Nephron progenitor cell (in vitro differentiated cells): ENCODE measurements around the gene SLC44A3.
A peak's percentile ranks its signal among the peaks of the same experiment; 100 is the strongest.

Source experiments
- DNase-seq: peaks from one replicate; pipeline ENCODE4 v3.0.0; 2021
- H3K27ac Mint-ChIP-seq: 2 replicates; pipeline ENCODE4 v1.8.0; 2021; ENCODE audit warnings: mild to moderate bottlenecking, moderate library complexity, mixed read lengths
- H3K27me3 Mint-ChIP-seq: 2 replicates; pipeline ENCODE4 v1.8.0; 2021; ENCODE audit warnings: mild to moderate bottlenecking, low read depth, mixed read lengths; ENCODE audit not compliant: poor library complexity
- H3K36me3 Mint-ChIP-seq: 2 replicates; pipeline ENCODE4 v1.8.0; 2021; ENCODE audit warnings: low read depth, mixed read lengths
- H3K4me1 Mint-ChIP-seq: 2 replicates; pipeline ENCODE4 v1.8.0; 2021; ENCODE audit warnings: mixed read lengths
- H3K4me3 Mint-ChIP-seq: 2 replicates; pipeline ENCODE4 v1.8.0; 2021; ENCODE audit warnings: mild to moderate bottlenecking, moderate library complexity, mixed read lengths
- H3K9me3 Mint-ChIP-seq: 2 replicates; pipeline ENCODE4 v1.8.0; 2021; ENCODE audit warnings: mild to moderate bottlenecking, moderate library complexity, mixed read lengths
- CTCF ChIP-seq: fragments of 200-600 bp; sonication (generic); IDR thresholded peaks from 2 replicates; pipeline ENCODE4 v1.5.0; 2021; ENCODE audit warnings: antibody characterized with exemption

Gene SLC44A3

GRCh38 chr1:94871031-94871430, 50.9 kb downstream of the SLC44A3 start:
- no peaks in the 10 kb centered on the region for H3K9me3 Mint-ChIP-seq
- H3K27ac Mint-ChIP-seq, result no peak overlapping the region
- H3K4me1 Mint-ChIP-seq, result peaks cover 42% of the 10 kb centered on the region
- no peak overlapping the region for H3K4me3 Mint-ChIP-seq
- DNase-seq, result no peak
- no peaks in the 10 kb centered on the region for H3K36me3 Mint-ChIP-seq
- TF ChIP-seq CTCF, result no peak
- H3K27me3 Mint-ChIP-seq, result peaks cover 16% of the 10 kb centered on the region

- no peak overlapping the region for H3K4me3 Mint-ChIP-seq
- H3K27me3 Mint-ChIP-seq, result peaks cover 20% of the 10 kb centered on the region
- peaks cover 8% of the 10 kb centered on the region for H3K9me3 Mint-ChIP-seq
- H3K27ac Mint-ChIP-seq, result no peak overlapping the region
- no peaks in the 10 kb centered on the region for H3K36me3 Mint-ChIP-seq
- no peak for TF ChIP-seq CTCF
- no peak for DNase-seq
- H3K4me1 Mint-ChIP-seq, result peaks cover 26% of the 10 kb centered on the region
These were observed 52.8 kb downstream of the SLC44A3 start for GRCh38 chr1:94872771-94873495.

- no peak for DNase-seq
- peaks cover 13% of the 10 kb centered on the region for H3K9me3 Mint-ChIP-seq
- no peak overlapping the region for H3K4me3 Mint-ChIP-seq
- peaks cover 26% of the 10 kb centered on the region for H3K4me1 Mint-ChIP-seq
- H3K36me3 Mint-ChIP-seq, result no peaks in the 10 kb centered on the region
- H3K27me3 Mint-ChIP-seq, result peaks cover 20% of the 10 kb centered on the region
- peak overlapping the region; percentile 79 for H3K27ac Mint-ChIP-seq
- no peak for TF ChIP-seq CTCF
These were observed 53.6 kb downstream of the SLC44A3 start for GRCh38 chr1:94873520-94874351.

- Mint-ChIP-seq H3K36me3 (no peaks in the 10 kb centered on the region), H3K27ac (peak overlapping the region; percentile 79), H3K9me3 (peaks cover 18% of the 10 kb centered on the region), H3K4me1 (peaks cover 21% of the 10 kb centered on the region), H3K4me3 (no peak overlapping the region), H3K27me3 (peaks cover 20% of the 10 kb centered on the region)
- DNase-seq, result no peak
- TF ChIP-seq CTCF, result no peak
These were observed 54.3 kb downstream of the SLC44A3 start for GRCh38 chr1:94874423-94874822.

- no peaks in the 10 kb centered on the region for H3K36me3 Mint-ChIP-seq
- peaks cover 23% of the 10 kb centered on the region for H3K27me3 Mint-ChIP-seq
- H3K9me3 Mint-ChIP-seq, result peaks cover 18% of the 10 kb centered on the region
- no peak for TF ChIP-seq CTCF
- peaks cover 16% of the 10 kb centered on the region for H3K4me1 Mint-ChIP-seq
- no peak for DNase-seq
- no peak overlapping the region for H3K27ac Mint-ChIP-seq
- H3K4me3 Mint-ChIP-seq, result no peak overlapping the region
These were observed 55.6 kb downstream of the SLC44A3 start for GRCh38 chr1:94875794-94876193.
